ENCODE data around the gene CCDC201. TPM values are rescaled to one million over a fixed set of nuclear protein-coding genes. Genes with fewer than 3 reads are reported as not detected.

The CCDC201 gene
- total RNA-seq, 1 experiment from 2014 or later, result not detected

- Histone ChIP-seq H3K4me2 (ENCODE audit: insufficient read depth, insufficient read length, low read length) (no peak overlapping the region), H3K79me1 (ENCODE audit: insufficient read depth, low read depth, low read length, poor library complexity, severe bottlenecking) (no peaks in the 10 kb centered on the region), H3K79me2 (ENCODE audit: insufficient read depth, low read length) (no peaks in the 10 kb centered on the region), H3K23ac (ENCODE audit: insufficient read length, low read depth, low read length) (no peak overlapping the region), H3K18ac (ENCODE audit: insufficient read length, low read depth, low read length) (no peak overlapping the region), H2BK5ac (ENCODE audit: insufficient read length, low read length) (no peak overlapping the region), H3K9ac (ENCODE audit: extremely low read depth, insufficient read length, low read length) (no peak overlapping the region), H3K27ac (ENCODE audit: insufficient read length, low read depth, low read length) (no peak overlapping the region), H4K8ac (replicated peaks; ENCODE audit: insufficient read length, low read depth, low read length) (no peak overlapping the region), H3K23me2 (ENCODE audit: insufficient read length, low read depth, low read length, poor library complexity, severe bottlenecking) (no peaks in the 10 kb centered on the region), H3K56ac (ENCODE audit: insufficient read length, low read depth, low read length) (no peak overlapping the region), H2AK5ac (ENCODE audit: insufficient read length, low read length) (no peak overlapping the region), H3K4me1 (ENCODE audit: insufficient read depth, low read length) (no peaks in the 10 kb centered on the region), H4K20me1 (ENCODE audit: control insufficient read depth, insufficient read depth, insufficient read length) (no peaks in the 10 kb centered on the region), H3K14ac (ENCODE audit: insufficient read depth, low read length) (no peak overlapping the region), H2BK120ac (ENCODE audit: low read depth, low read length, poor library complexity, severe bottlenecking) (no peak overlapping the region), H3K27me3 (ENCODE audit: insufficient read depth, low read length) (no peaks in the 10 kb centered on the region), H4K91ac (ENCODE audit: insufficient read length, low read depth, low read length) (no peak overlapping the region), H3T11ph (ENCODE audit: low read length) (no peak overlapping the region), H3K9me3 (ENCODE audit: control insufficient read depth, low read depth, low read length) (no peaks in the 10 kb centered on the region), H2BK20ac (ENCODE audit: low read depth, low read length, poor library complexity, severe bottlenecking) (no peak overlapping the region), H4K5ac (ENCODE audit: insufficient read length, low read depth, low read length) (no peak overlapping the region), H2BK15ac (ENCODE audit: low read depth, low read length) (no peak overlapping the region), H3K4ac (ENCODE audit: low read depth, low read length) (no peak overlapping the region), H2AFZ (ENCODE audit: low read length) (no peak overlapping the region), H2BK12ac (ENCODE audit: insufficient read length, low read depth, low read length) (no peak overlapping the region)
- Mint-ChIP-seq H3K36me3 (ENCODE audit: insufficient read depth in 1 of 3, low read depth in 3 of 3) (no peaks in the 10 kb centered on the region; a peak in 1 of 7 replicates), H3K4me1 (no peaks in the 10 kb centered on the region), H3K27ac (no peak overlapping the region), H3K4me3 (no peak overlapping the region), H3K9me3 (peaks cover 0 to 2% of the 10 kb centered on the region in 2 experiments; a peak in 1 of 5 replicates), H3K27me3 (ENCODE audit: low read depth) (peaks cover 12% of the 10 kb centered on the region)
- no peak for TF ChIP-seq CTCF (conservative IDR thresholded peaks at IDR 0.05)
- no CpG with 5 or more reads among the region's 4 CpGs for WGBS (ENCODE audit: extremely low coverage, insufficient read length, low lambda C conversion rate)
- DNase-seq, result no peak
Measured at GRCh38 chr7:45869426-45869825, 3.5 kb downstream of the CCDC201 start.

All from H9 (cell line).